HG03571 (cell line): ENCODE results near the gene SLC6A5.
A peak's percentile ranks its signal among the peaks of the same experiment; 100 is the strongest.

Experiments
- ATAC-seq: cut with Tn5 transposase; IDR thresholded peaks from one replicate; pipeline ENCODE4 v1.9.1; 2021; ENCODE audit not compliant: unreplicated experiment

SLC6A5 gene

GRCh38 chr11:20620988-20621387 is 21.6 kb downstream of the SLC6A5 start:
- ATAC-seq = no peak

- no peak for ATAC-seq
Observed at GRCh38 chr11:20621679-20622078, 22.3 kb downstream of the SLC6A5 start.

DNA sequence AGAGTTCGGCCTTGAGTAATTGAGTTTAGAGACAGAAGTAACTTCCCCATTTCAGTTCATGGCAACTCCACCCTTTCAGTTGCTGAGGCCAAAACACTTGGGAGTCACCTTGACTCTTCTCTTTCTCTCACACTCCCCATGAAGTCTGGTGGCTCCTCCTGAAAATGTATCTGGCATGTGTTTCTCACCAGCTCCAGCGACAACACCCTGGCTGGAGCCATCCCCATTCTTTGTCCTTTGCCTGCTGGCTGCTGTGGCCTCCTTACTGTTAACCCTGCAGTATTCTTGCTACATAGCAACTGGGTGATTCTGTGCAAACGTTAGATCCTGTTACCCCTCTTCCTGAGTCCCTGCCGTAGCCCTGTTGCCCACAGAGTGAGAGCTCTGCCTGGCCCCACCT is 23.8 kb downstream of the SLC6A5 start:
- no peak for ATAC-seq

GRCh38 chr11:20626279-20626678 is 26.9 kb downstream of the SLC6A5 start:
- no peak for ATAC-seq

- no peak for ATAC-seq
Observed at GRCh38 chr11:20627026-20627425, 27.6 kb downstream of the SLC6A5 start.

DNA sequence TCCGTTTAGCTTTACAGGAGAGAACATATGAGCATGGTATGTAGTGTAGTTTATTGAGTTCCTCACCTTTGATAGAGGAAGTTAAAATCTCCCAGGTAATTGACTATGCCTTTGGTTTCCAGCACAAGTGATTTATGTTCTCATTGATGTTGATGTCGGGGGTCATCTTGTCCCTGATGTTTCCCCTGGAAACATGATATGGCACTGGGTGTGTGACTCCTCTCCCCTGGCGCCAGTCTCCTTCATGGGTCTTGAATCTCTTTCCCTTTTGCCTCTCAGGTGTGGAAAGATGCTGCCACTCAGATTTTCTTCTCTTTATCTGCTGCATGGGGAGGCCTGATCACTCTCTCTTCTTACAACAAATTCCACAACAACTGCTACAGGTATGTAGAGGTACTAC is 28.3 kb downstream of the SLC6A5 start:
- no peak for ATAC-seq

- no peak for ATAC-seq
Observed at GRCh38 chr11:20631519-20632168, 32.2 kb downstream of the SLC6A5 start.

DNA sequence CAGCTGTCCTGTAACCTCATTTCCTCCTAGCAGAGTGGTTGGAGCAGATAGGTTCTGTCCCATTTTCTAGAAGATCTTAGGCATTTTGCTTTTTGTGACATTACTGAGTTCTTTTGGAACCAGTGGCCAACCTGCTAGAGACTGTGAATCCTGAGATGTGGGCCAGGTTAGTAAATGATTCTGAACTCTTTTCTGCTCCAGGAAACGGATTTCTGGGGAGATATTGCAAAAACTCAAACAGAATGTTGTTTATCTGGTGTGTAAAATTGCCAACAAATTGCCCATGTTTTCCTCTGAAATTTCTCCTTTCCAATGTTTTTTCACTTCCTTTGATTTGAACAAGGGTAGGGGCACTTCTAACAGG is 32.7 kb downstream of the SLC6A5 start:
- ATAC-seq = no peak

- no peak for ATAC-seq
Observed at GRCh38 chr11:20634044-20634443, 34.6 kb downstream of the SLC6A5 start.

DNA sequence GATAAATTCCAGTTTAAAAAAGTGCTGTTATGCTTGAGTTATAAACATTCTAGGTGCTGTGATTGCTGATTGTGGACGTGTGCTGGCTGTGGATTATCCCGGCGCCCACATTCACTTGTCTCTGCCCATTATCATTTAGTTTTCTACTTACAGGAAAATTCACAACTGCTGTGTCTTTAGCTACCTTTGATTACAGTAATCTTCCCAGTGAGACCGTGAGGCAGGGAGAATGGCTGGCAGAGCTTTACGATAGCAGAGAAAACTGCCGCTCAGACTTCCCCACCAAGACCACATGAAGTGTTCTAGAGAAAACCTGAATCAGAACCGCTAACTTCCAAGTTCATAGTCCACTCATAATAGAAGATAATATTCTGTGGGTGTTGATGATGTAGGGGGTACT is 35.4 kb downstream of the SLC6A5 start:
- no peak for ATAC-seq

DNA sequence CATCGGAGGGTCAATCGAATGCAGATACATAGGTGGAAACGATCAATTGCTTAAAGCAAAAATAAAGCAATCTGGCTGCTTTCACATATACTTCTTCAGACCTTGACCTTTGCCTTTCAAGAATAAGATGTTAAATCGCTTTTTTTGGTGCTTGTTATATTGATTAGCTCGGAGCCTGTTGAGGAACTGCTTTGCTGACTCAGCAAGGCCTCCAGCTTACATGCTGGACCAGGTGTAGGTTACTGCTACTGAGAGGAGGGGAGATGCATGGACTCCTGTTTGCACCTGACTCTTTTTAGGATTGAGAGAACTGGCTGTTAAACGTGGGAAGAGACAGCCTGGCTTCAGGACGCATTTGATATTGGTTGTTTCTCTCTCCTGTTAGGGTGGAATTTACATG is 38.7 kb downstream of the SLC6A5 start:
- no peak for ATAC-seq

DNA sequence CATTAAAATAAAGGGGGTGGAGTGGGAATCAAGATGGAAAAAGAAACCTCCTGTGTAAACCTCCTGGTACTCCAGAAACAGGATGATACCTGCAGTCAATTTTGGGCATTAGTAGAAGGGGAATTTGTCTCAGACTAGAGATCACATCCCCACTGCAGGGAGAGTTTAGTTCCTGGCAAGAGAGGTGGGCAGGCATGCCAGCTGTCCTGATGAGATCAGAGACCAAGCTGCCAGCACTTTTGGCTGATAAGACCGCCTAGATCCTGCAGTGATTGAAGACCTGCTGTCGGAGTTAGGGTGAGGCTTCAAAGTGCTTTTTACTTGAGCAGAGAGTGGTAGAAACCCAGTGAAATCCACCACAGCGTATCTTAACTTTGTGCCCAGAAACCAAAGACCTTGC is 40.3 kb downstream of the SLC6A5 start:
- no peak for ATAC-seq

GRCh38 chr11:20640401-20640800 is 41.0 kb downstream of the SLC6A5 start:
- ATAC-seq = no peak

- ATAC-seq = no peak
Observed at GRCh38 chr11:20644360-20644759, 45.0 kb downstream of the SLC6A5 start.

DNA sequence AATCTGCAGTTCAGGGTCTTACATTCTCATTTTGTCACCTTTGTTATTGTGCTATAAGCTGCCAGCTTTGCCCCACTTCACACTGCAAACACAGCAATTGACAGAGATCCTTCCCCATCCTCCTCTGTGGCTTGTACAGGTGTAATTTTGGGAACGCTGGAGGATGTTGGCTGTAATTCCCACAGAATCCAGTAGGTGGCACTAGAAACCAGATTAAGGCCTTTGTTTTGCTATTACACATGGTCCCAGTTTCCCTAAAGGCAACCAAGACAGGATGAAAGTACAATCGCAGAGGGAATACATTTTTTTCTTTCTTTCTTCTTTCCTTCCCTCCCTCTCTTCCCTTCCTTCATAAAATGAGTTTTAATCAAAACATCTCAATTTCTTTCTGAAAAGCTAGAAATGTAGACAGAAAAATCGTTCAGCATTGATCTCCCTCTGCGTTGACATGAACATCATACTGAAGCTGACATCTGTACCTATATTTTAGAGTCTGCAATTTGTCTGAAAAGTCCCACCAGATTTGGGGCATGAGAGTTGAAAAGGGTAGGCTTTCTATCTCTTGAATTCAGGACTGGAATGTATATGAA is 48.7 kb downstream of the SLC6A5 start:
- peak; percentile 78 for ATAC-seq

GRCh38 chr11:20652150-20652806 is 52.9 kb downstream of the SLC6A5 start:
- ATAC-seq = no peak

DNA sequence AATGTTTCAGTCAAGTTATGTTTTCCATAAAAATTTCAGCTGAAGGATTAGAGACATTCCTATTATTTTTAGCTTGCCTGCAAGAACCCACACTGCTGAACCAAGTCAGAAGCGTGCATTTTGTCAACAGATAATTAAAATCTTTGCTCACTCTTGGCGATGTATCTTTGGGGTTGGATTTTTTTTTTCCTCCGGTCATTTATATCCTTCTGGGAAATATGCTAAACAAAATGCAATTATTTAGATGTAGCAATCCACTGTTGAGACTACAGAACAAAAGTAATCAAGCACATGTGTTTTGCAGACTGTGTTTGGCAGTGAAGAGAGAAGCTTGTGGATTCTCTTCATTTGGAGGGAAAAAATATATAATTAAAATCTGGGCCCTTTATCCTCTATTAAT is 54.6 kb downstream of the SLC6A5 start:
- ATAC-seq = no peak

DNA sequence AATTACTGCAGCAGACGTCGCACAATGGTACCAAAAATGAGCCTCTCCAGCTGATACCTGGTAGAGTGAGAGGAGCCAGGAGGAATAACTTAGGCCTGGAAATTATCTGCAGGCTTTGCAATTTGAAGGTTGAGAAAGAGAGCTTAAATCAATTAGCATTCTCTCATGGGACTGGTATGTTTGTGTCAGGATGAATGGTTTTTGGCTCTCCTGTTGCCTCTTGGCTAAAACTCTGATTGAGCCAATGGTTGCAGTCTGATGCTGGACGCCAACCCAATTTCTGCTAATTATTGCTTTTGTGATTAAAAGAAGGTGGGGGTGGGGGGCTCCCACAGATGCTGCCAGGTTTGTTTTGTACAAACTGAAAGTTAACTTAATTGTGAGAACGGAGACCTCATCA is 57.5 kb downstream of the SLC6A5 start:
- ATAC-seq = no peak

DNA sequence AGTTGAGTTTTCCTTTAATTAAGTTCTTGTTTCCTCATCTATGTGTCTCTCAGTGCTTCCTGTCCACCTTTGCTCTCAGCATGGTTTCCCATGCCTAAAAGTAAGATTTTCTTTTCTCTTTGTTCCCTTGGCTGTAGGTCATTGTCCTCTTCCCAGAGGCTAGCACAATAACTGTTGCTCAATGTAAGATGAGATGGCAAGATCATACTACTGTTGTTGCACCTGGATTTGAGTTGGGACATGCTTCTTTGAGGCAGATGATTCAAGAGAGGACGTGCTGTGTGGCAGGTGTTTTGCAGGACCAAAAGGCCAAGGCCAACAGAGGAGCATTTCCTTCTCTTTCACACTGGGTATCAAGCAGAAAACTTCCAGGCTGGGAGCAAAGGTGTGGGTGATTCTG is 58.7 kb downstream of the SLC6A5 start:
- ATAC-seq = no peak

DNA sequence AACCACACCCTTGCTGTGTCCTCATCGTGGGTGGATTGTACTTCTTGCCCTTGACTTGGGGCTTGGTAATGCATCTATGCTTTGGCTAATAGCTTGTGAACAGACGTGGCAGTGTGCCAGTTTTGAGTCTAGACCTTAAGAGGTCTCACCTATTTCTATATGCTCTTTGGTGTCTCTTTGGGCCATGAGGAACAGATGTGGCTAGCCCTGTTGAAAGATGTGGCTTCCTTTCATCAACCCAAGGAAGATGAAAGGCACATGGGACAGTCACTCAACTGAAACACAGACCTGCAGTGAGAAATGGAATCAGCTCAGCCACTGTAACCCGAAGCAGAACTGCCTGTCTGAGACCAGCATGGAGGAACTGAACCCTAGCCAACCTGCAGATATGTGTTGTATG is 62.0 kb downstream of the SLC6A5 start:
- ATAC-seq = no peak

DNA sequence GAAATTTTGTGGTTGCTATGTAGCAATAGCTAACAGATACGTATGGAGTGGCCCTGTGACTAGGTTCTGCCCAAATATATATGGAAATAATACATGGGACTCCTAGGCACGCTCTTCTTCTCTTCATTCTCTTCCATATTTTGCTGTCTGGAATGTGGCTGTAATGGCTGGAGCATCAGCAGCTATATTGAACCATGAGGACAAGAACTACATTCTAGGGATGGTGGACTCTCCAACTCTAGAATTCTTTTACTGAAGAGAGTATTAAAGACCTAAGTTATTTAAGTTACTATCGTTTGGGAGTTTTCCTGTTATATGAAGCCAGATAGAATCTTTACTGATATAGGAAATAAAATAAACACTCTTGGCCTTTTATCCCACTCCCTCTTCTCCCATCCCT is 62.4 kb downstream of the SLC6A5 start:
- ATAC-seq = no peak

DNA sequence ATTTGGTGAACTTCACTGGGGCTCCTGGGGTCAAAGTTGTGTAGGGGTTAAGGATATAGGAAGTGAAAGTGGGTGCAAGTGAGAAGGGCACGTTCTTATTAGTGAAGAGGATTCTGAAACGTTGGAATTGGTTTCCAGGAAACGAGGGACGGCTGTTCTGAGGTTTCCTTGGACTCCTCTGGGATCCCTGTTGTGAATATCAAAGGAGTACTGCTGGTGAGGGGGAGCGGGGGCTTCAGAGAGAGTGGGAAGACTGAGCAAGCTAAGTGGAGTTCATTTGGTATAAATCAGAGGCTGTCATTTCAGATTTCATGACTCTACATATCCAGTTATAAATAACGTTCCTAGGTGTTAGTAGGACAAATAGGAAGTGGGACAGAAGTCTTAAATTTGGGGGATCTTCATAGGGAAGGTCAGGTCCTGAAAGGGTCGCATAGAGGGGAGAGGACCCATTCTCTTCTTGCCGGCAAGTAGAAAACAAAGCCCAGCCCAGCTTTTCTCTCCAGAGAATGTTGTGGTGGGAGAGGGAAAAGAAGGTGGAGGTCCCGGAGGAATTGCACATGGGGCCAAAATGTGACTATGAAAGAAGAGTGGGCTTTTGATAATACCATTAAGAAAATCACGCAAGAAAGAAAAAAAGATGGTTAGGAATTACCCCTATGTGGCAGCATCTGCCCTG is 68.9 kb downstream of the SLC6A5 start:
- no peak for ATAC-seq
